Suppressor macrophage treated with lipopolysaccharide for 1 hour (primary cell): ENCODE results near the gene CDH23.

Experiments
- DNase-seq, 3 donors: peaks; one replicate each; pipeline ENCODE4 v3.0.0-alpha.2; 2020 to 2022

The CDH23 gene

GRCh38 chr10:71423901-71424300, 27.2 kb downstream of the CDH23 start:
- DNase-seq, result no peak

GRCh38 chr10:71424496-71425194, 27.9 kb downstream of the CDH23 start:
- DNase-seq, result no peak

GRCh38 chr10:71426058-71426605, 29.4 kb downstream of the CDH23 start:
- DNase-seq, result no peak

- no peak for DNase-seq
These were observed 30.5 kb downstream of the CDH23 start for GRCh38 chr10:71427246-71427645.

GRCh38 chr10:71429304-71429703, 32.6 kb downstream of the CDH23 start:
- no peak for DNase-seq

- peak in 1 of 3 donors; percentile 8 for DNase-seq
These were observed 33.2 kb downstream of the CDH23 start for GRCh38 chr10:71429929-71430328.

GRCh38 chr10:71431239-71432100, 34.8 kb downstream of the CDH23 start:
- DNase-seq, result no peak

- no peak for DNase-seq
These were observed 35.6 kb downstream of the CDH23 start for GRCh38 chr10:71432101-71432905.

- no peak for DNase-seq
These were observed 36.4 kb downstream of the CDH23 start for GRCh38 chr10:71432956-71433767.

GRCh38 chr10:71433768-71434744, 37.3 kb downstream of the CDH23 start:
- DNase-seq, result no peak

- DNase-seq, result no peak
These were observed 38.2 kb downstream of the CDH23 start for GRCh38 chr10:71434760-71435394.

GRCh38 chr10:71435571-71436267, 39.0 kb downstream of the CDH23 start:
- DNase-seq, result peak in 1 of 3 donors; percentile 17

- DNase-seq, result peak in 2 of 3 donors; percentile 21 to 25
These were observed 39.8 kb downstream of the CDH23 start for GRCh38 chr10:71436268-71437125.

- no peak for DNase-seq
These were observed 40.9 kb downstream of the CDH23 start for GRCh38 chr10:71437537-71438092.

GRCh38 chr10:71438761-71439160, 42.0 kb downstream of the CDH23 start:
- DNase-seq, result no peak

GRCh38 chr10:71439670-71440425, 43.1 kb downstream of the CDH23 start:
- no peak for DNase-seq

GRCh38 chr10:71440506-71441035, 43.9 kb downstream of the CDH23 start:
- DNase-seq, result no peak
